ENCODE data around the gene XXYLT1. TPM values are rescaled to one million over a fixed set of nuclear protein-coding genes. Genes with fewer than 3 reads are reported as not detected.

XXYLT1 gene
- total and polyA plus RNA-seq, 10 donors: 2.7 to 22.3 (median 9.5) TPM

DNA sequence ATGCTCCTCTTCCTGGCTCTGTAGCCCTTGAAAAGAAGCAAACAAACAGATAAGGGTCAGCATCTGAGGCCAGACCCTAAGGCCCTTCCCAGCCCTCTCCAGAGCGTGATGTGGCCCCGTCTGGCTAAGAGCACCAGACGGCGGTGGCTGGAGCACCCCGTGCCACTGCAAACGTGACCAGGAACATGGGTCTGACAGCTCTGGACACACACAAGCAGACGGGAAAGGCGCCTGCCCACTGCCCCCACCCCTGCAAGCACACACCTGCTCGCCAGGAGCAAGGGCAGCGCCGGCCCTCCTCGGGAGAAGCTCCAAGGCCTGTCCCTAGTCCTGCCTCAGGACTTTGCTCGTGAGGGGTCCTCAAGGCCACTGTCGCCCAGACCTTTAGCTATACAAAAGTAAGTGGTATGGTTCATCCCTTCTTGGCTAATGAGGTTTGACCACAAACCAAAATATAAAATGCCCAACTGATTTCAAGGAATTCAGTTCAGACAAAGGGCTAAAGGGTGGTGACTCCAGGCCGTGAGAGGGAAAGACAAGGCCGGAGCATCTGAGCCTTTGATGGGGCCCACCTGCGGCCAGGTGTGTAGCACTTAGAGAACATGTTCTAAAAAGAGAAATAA lies 90.4 kb downstream of the XXYLT1 start:
- Histone ChIP-seq H3K27ac (peak overlapping the region; percentile 23 to 70 (median 34)), H3K27me3 (replicated peaks in 1 of 7) (no peaks in the 10 kb centered on the region), H3K9me3 (no peaks in the 10 kb centered on the region), H3K36me3 (peaks cover 0 to under 1% (median 0%) of the 10 kb centered on the region in 6 donors), H3K4me1 (peaks cover 5 to 64% (median 36%) of the 10 kb centered on the region in 6 donors), H3K4me3 (no peak overlapping the region)
- 59 to 80% (median 69%) methylated on average over 15 to 17 of the region's 17 CpGs for WGBS, 5 donors
- DNase-seq: no peak
- TF ChIP-seq POLR2A (IDR thresholded peaks at IDR 0.05) (no peak), POLR2AphosphoS5 (IDR thresholded peaks at IDR 0.05) (peak in 1 of 3 donors; percentile 32)
- TF ChIP-seq, protein P1, sequence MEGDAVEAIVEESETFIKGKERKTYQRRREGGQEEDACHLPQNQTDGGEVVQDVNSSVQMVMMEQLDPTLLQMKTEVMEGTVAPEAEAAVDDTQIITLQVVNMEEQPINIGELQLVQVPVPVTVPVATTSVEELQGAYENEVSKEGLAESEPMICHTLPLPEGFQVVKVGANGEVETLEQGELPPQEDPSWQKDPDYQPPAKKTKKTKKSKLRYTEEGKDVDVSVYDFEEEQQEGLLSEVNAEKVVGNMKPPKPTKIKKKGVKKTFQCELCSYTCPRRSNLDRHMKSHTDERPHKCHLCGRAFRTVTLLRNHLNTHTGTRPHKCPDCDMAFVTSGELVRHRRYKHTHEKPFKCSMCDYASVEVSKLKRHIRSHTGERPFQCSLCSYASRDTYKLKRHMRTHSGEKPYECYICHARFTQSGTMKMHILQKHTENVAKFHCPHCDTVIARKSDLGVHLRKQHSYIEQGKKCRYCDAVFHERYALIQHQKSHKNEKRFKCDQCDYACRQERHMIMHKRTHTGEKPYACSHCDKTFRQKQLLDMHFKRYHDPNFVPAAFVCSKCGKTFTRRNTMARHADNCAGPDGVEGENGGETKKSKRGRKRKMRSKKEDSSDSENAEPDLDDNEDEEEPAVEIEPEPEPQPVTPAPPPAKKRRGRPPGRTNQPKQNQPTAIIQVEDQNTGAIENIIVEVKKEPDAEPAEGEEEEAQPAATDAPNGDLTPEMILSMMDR (IDR thresholded peaks at IDR 0.05 in 8 of 11, conservative IDR thresholded peaks at IDR 0.05 in 3 of 11): no peak
- intact Hi-C loops (cut with DNase I; ENCODE audit: low total_unique reads): no loop called here

DNA sequence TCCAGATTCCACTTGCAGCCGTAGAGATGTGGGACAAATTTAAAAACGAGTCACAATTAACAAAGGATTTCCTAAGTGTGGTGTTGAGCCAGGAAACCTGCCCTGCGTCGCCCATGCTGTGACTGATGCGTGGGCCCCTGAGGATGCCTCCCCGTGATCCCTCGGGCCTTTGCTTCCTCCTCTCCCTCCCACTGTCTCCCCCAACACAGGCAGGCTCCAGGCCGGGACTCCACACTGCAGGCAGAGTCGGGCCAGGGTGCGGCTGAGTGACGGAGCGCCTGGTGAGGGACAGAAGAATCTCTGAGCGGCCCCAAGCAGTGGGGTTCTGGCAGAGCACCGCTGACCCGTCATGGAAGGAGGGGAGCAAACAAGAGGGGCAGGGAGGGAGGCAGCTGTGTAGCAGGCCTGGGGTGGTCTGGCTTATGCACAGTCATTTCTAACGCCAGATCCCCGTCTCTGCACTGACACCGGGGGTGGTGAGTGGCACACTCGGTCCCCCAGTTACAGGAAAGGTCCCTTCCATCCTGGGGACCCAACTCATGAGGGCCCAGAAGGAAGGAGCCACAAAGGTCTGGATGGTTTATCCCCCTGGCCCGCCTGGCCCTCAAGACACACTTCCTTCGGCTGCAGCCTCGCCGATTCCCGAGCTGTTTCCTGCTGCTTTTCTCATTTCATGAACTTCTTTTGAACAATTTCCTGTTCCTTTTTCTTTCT lies 91.0 kb downstream of the XXYLT1 start:
- intact Hi-C loops (cut with DNase I; ENCODE audit: low total_unique reads): no loop called here
- H3K4me1 ChIP-seq: peaks cover 5 to 57% (median 32%) of the 10 kb centered on the region in 6 donors
- TF ChIP-seq POLR2AphosphoS5 (IDR thresholded peaks at IDR 0.05) (peak in 1 of 3 donors; percentile 37), POLR2A (IDR thresholded peaks at IDR 0.05) (no peak)
- peaks cover 0 to 7% (median 0%) of the 10 kb centered on the region in 6 donors for H3K36me3 ChIP-seq
- H3K4me3 ChIP-seq: no peak overlapping the region
- DNase-seq: no peak
- H3K27ac ChIP-seq: peak overlapping the region; percentile 23 to 70 (median 34)
- no peaks in the 10 kb centered on the region for H3K27me3 ChIP-seq (replicated peaks in 1 of 7)
- WGBS, 5 donors: 39 to 49% (median 42%) methylated on average over 21 to 24 of the region's 24 CpGs
- no peaks in the 10 kb centered on the region for H3K9me3 ChIP-seq

DNA sequence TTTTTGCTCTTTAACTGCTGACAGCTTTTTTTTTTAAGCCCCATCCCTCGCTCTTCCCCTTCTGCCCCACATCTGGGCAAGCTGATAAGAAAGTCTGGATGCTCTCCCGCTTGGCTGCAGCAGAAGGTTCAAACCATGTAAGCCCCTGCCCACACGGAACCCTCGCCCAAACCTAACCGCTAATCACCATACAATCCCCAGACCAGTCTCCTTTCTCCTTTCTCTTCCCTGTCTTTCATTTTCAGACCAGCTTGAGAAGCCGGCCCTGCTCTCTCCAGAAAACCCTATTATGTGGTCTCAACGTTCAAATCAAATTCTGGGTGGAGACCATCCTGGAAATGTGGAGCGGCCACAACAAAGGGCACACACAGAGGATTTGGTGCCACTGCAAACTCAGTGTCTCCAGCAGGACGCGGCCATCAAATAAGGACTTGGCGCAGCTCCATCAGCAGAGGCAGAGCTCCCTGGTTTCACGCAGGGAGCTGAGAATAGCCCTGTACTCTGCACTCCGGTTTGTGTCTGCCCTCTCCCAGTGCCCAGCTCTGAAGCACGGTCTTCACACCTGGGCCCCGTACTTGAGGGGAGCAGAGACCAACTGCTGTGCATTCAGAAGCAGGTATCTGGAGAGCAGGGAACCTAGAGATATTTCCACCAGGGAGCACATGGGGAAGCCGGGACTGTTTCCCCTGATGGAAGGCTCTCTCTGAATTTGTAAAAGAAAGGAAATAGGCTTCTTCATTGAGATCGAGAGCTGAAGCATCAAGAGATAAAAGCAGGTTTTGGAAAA lies 92.6 kb downstream of the XXYLT1 start:
- Histone ChIP-seq H3K36me3 (peaks cover 0 to 7% (median 0%) of the 10 kb centered on the region in 6 donors), H3K4me1 (peaks cover 5 to 71% (median 35%) of the 10 kb centered on the region in 6 donors), H3K27ac (peak overlapping the region in 2 of 8 donors; percentile 27 to 68), H3K4me3 (no peak overlapping the region), H3K9me3 (no peaks in the 10 kb centered on the region), H3K27me3 (replicated peaks in 1 of 7) (no peaks in the 10 kb centered on the region)
- DNase-seq: no peak
- 48 to 66% (median 62%) methylated on average over 15 to 17 of the region's 17 CpGs for WGBS, 5 donors
- intact Hi-C loops (cut with DNase I; ENCODE audit: low total_unique reads): no loop called here
- TF ChIP-seq POLR2AphosphoS5 (IDR thresholded peaks at IDR 0.05): no peak
- TF ChIP-seq, protein P1 (IDR thresholded peaks at IDR 0.05 in 8 of 11, conservative IDR thresholded peaks at IDR 0.05 in 3 of 11): no peak
- no peak for TF ChIP-seq POLR2A (IDR thresholded peaks at IDR 0.05)

DNA sequence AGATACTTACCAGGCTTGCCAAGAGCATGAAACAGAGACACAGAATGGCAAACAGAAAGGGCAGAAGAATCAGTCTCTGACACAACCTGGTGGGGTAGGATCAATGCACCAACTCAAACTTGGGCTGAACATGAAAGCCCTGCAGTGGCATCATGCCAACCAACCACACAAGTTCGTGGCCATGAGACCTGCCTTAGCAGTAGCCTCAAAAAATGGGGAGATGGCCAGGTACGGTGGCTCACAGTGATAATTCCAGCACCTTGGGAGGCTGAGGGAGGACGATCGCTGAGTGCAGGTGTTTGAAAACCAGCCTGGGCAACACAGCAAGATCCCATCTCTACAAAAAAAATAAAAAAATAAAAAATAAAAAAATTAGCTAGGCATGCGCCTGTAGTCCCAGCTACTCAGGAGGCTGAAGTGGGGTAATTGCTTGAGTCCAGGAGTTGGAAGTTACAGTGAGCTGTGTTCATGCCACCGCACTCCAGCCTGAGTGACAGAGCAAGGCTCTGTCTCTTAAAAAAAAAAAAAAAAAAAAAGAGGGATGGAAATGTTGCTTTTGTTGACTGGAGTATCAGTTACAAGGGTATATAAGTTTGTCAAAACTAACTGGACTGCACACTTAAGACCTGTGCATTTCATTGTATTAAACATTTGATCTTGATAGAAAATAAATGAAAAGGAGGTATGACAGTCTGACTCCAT lies 93.4 kb downstream of the XXYLT1 start:
- no peaks in the 10 kb centered on the region for H3K9me3 ChIP-seq
- peaks cover 0 to 7% (median 0%) of the 10 kb centered on the region in 6 donors for H3K36me3 ChIP-seq
- intact Hi-C loops (cut with DNase I; ENCODE audit: low total_unique reads): no loop called here
- H3K4me1 ChIP-seq: peaks cover 5 to 73% (median 33%) of the 10 kb centered on the region in 6 donors
- 86 to 97% (median 92%) methylated on average over 6 of the region's 6 CpGs for WGBS, 5 donors
- TF ChIP-seq, protein P1 (IDR thresholded peaks at IDR 0.05 in 8 of 11, conservative IDR thresholded peaks at IDR 0.05 in 3 of 11): no peak
- no peak for TF ChIP-seq POLR2A (IDR thresholded peaks at IDR 0.05)
- no peak for TF ChIP-seq POLR2AphosphoS5 (IDR thresholded peaks at IDR 0.05)
- H3K27me3 ChIP-seq (replicated peaks in 1 of 7): no peaks in the 10 kb centered on the region
- no peak overlapping the region for H3K27ac ChIP-seq
- no peak overlapping the region for H3K4me3 ChIP-seq
- DNase-seq: no peak

Measured in spleen (tissue), 11 donors.